ENCODE data around the gene GALNT10. TPM values are rescaled to one million over a fixed set of nuclear protein-coding genes. Genes with fewer than 3 reads are reported as not detected.

Gene GALNT10
- polyA plus RNA-seq, 2 donors: 1.4 to 1.9 TPM

DNA sequence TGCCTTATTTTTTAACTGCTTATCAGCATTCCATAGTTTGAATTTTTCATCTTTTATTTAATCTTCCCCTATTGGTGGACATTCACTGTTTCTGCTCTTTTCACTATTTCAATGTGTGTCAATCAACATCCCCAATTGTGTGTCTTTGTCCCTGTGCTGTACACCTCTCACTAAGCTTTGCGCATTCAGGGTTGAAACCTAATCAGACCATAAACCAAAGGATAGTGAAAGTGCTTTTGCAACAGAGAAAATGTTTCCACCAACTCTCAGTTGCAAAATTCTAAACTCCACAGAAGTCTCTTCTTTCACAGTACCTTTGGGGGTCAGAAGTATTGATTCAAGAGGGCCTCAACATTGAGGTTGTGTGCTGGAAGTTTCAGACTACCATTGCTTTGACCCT lies 128.2 kb downstream of the GALNT10 start:
- no peaks in the 10 kb centered on the region for H3K4me1 ChIP-seq (ENCODE audit: control insufficient read depth in 2 of 2, insufficient read depth in 2 of 2, low read length in 1 of 2)
- no peak overlapping the region for H3K27ac ChIP-seq (ENCODE audit: low read depth in 2 of 2, low read length in 1 of 2)
- no peaks in the 10 kb centered on the region for H3K27me3 ChIP-seq (ENCODE audit: control insufficient read depth in 1 of 2, insufficient read depth in 2 of 2, low read length in 2 of 2)
- H3K9me3 ChIP-seq (ENCODE audit: control insufficient read depth in 2 of 2, insufficient read depth in 1 of 2, low read depth in 1 of 2, low read length in 1 of 2): no peaks in the 10 kb centered on the region
- WGBS, 2 donors: 97 to 99% methylated on average over 1 of the region's 1 CpG
- H3K36me3 ChIP-seq (ENCODE audit: control insufficient read depth in 2 of 2, insufficient read depth in 2 of 2, low read length in 1 of 2): no peaks in the 10 kb centered on the region
- no peak overlapping the region for H3K4me3 ChIP-seq (ENCODE audit: low read depth in 1 of 2, low read length in 2 of 2)

DNA sequence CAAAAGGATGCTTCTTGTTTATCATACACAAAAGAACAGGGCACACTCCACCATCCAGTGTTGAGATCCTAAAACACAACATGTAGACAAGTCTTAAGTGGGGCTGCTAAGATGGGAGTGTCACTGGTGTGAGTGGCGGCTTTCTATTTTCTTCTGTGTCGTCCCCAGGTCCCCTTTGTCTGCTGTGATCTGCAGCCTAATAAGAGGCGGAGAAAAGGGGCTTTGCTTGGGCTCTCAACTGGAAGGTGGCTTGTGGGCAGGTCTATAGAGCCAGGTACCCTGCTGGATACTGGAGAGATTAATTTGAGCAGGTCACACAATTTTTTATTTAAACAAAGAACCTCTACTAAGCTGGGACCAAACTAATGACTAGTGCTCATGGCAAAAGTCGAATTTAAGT lies 129.2 kb downstream of the GALNT10 start:
- Histone ChIP-seq H3K4me3 (ENCODE audit: low read depth in 1 of 2, low read length in 2 of 2) (no peak overlapping the region), H3K9me3 (ENCODE audit: control insufficient read depth in 2 of 2, insufficient read depth in 1 of 2, low read depth in 1 of 2, low read length in 1 of 2) (no peaks in the 10 kb centered on the region), H3K4me1 (ENCODE audit: control insufficient read depth in 2 of 2, insufficient read depth in 2 of 2, low read length in 1 of 2) (no peaks in the 10 kb centered on the region), H3K27ac (ENCODE audit: low read depth in 2 of 2, low read length in 1 of 2) (no peak overlapping the region), H3K27me3 (ENCODE audit: control insufficient read depth in 1 of 2, insufficient read depth in 2 of 2, low read length in 2 of 2) (no peaks in the 10 kb centered on the region), H3K36me3 (ENCODE audit: control insufficient read depth in 2 of 2, insufficient read depth in 2 of 2, low read length in 1 of 2) (no peaks in the 10 kb centered on the region)
- 73 to 86% methylated on average over 4 of the region's 4 CpGs for WGBS, 2 donors

DNA sequence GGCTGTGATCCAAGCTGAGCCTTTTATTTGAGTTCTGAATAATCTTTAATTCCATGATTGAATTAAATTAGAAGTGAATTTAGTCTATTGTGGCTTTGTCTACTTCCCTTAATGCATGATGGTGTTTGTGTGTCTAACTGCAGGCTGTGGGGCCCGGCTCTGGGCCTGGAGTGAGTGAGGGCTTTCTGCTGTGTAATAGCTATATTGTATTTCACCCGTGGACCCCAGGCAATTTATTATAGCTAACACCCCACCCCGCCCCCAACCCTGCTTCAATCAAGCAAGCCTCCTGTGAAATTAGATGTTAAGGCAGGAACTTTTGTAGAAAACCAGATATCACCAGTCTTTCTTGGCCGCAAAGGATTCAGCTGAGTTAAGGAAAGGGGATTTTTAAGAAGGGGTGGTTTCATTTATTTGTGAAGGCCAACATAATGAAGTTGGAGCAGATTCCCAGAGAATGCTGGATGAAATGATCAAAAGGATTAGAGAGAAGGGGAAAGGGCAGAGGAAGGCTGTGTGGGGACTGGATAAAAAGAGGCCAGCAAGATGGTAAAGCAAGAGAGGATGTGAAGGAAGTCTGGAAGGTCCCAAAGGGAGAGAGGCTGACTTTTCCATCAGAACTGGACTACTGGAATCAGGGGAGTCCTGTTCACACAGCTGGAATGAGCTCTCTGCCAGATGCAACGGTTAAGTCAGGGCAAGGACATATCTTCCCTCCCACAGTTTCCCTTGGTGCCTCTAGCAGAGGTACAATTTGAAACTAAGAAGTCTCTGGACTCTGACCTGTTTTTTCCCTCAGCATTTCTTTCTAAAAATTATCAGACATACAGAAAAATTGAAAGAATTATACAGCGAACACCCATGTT lies 129.9 kb downstream of the GALNT10 start:
- WGBS, 2 donors: 63 to 69% methylated on average over 6 of the region's 6 CpGs
- H3K4me3 ChIP-seq (ENCODE audit: low read depth in 1 of 2, low read length in 2 of 2): no peak overlapping the region
- no peaks in the 10 kb centered on the region for H3K9me3 ChIP-seq (ENCODE audit: control insufficient read depth in 2 of 2, insufficient read depth in 1 of 2, low read depth in 1 of 2, low read length in 1 of 2)
- H3K27me3 ChIP-seq (ENCODE audit: control insufficient read depth in 1 of 2, insufficient read depth in 2 of 2, low read length in 2 of 2): no peaks in the 10 kb centered on the region
- H3K27ac ChIP-seq (ENCODE audit: low read depth in 2 of 2, low read length in 1 of 2): no peak overlapping the region
- no peaks in the 10 kb centered on the region for H3K36me3 ChIP-seq (ENCODE audit: control insufficient read depth in 2 of 2, insufficient read depth in 2 of 2, low read length in 1 of 2)
- H3K4me1 ChIP-seq (ENCODE audit: control insufficient read depth in 2 of 2, insufficient read depth in 2 of 2, low read length in 1 of 2): no peaks in the 10 kb centered on the region

DNA sequence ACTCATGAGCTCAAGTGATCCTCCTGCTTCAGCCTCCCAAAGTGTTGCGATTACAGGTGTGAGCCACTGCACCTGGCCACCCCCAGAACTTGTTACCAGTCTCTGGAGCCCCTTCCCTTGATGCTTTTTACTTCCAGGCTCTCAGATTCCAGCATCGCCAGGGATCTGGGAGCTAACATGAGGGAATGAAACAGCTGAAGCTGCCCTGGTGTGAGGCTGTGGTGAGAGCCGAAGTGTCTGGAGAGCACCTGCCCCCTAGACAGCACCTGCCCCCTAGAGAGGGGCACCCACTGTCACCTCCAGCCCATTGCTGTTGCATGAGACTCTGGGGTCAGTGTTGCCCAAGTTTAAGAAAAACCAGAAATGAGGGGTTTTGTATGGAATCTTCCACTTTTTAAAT lies 131.0 kb downstream of the GALNT10 start:
- 79 to 100% methylated on average over 3 of the region's 3 CpGs for WGBS, 2 donors
- H3K27ac ChIP-seq (ENCODE audit: low read depth in 2 of 2, low read length in 1 of 2): no peak overlapping the region

DNA sequence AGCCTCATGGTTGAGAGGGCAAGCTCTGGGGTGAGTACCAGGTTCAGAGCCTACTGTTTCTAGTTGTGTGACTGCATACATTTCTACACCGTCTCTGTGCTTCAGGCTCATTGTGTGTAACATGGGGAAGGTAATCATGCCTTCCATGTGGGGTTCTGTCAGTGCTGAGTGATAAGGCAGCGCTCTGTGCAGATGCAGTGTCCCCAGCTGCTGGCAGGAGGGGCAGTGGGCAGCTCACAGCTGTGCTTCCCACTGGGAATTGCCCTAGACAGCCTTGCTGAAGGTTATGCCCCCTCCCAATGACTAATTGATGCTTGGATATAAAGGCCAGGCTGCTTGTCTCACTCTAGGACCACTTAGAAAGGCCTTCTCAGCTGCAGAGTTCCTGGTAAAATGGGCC lies 133.5 kb downstream of the GALNT10 start:
- H3K4me3 ChIP-seq (ENCODE audit: low read depth in 1 of 2, low read length in 2 of 2): no peak overlapping the region
- no peaks in the 10 kb centered on the region for H3K36me3 ChIP-seq (ENCODE audit: control insufficient read depth in 2 of 2, insufficient read depth in 2 of 2, low read length in 1 of 2)
- H3K4me1 ChIP-seq (ENCODE audit: control insufficient read depth in 2 of 2, insufficient read depth in 2 of 2, low read length in 1 of 2): no peaks in the 10 kb centered on the region
- no peaks in the 10 kb centered on the region for H3K9me3 ChIP-seq (ENCODE audit: control insufficient read depth in 2 of 2, insufficient read depth in 1 of 2, low read depth in 1 of 2, low read length in 1 of 2)
- H3K27me3 ChIP-seq (ENCODE audit: control insufficient read depth in 1 of 2, insufficient read depth in 2 of 2, low read length in 2 of 2): no peaks in the 10 kb centered on the region
- H3K27ac ChIP-seq (ENCODE audit: low read depth in 2 of 2, low read length in 1 of 2): no peak overlapping the region
- 84 to 97% methylated on average over 2 of the region's 2 CpGs for WGBS, 2 donors

More for the DNA sequence above, 131.0 kb downstream of the GALNT10 start:
- Histone ChIP-seq H3K27me3 (ENCODE audit: control insufficient read depth in 1 of 2, insufficient read depth in 2 of 2, low read length in 2 of 2) (no peaks in the 10 kb centered on the region), H3K4me1 (ENCODE audit: control insufficient read depth in 2 of 2, insufficient read depth in 2 of 2, low read length in 1 of 2) (no peaks in the 10 kb centered on the region), H3K36me3 (ENCODE audit: control insufficient read depth in 2 of 2, insufficient read depth in 2 of 2, low read length in 1 of 2) (no peaks in the 10 kb centered on the region), H3K9me3 (ENCODE audit: control insufficient read depth in 2 of 2, insufficient read depth in 1 of 2, low read depth in 1 of 2, low read length in 1 of 2) (no peaks in the 10 kb centered on the region), H3K4me3 (ENCODE audit: low read depth in 1 of 2, low read length in 2 of 2) (no peak overlapping the region)

DNA sequence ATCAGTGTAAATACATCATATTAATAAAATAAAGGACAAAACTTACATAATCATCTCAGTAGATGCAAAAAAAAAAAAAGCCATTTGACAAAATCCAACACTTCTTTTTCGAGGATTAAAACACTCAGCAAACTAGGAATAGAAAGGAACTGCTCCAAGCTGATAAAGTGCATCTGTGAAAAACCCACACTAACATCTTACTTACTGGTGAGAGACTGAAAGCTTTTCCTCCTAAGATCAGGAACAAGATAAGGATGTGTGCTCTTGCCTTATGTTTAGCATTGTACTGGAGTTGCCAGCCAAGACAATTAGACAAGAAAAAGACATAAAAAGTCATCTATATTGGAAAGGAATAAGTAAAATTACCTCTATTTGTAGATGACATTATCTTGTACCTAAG lies 135.0 kb downstream of the GALNT10 start:
- no peaks in the 10 kb centered on the region for H3K36me3 ChIP-seq (ENCODE audit: control insufficient read depth in 2 of 2, insufficient read depth in 2 of 2, low read length in 1 of 2)
- 83 to 85% methylated on average over 1 of the region's 1 CpG for WGBS, 2 donors
- no peaks in the 10 kb centered on the region for H3K9me3 ChIP-seq (ENCODE audit: control insufficient read depth in 2 of 2, insufficient read depth in 1 of 2, low read depth in 1 of 2, low read length in 1 of 2)

DNA sequence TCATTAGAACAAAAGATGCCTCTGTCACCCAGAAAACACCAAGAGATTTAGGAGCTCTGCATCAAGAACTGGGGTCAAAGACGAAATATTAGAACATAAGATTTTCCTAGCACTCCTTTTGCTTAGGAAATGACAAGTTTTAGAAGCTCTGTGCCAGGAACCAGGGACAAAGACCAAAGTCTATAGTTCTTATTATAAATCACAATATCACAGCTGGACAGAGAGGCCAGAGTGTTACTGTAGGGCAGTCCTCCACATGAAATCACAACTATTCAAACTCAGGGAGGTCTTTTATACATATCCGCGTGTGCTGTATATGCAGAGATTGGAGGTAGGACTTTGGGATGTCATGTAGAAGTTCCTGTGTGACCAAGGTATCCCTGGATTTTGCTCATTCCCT lies 138.5 kb downstream of the GALNT10 start:
- H3K4me1 ChIP-seq (ENCODE audit: control insufficient read depth in 2 of 2, insufficient read depth in 2 of 2, low read length in 1 of 2): no peaks in the 10 kb centered on the region
- no peak overlapping the region for H3K4me3 ChIP-seq (ENCODE audit: low read depth in 1 of 2, low read length in 2 of 2)
- WGBS, 2 donors: 88 to 98% methylated on average over 3 of the region's 3 CpGs

More for the DNA sequence above, 135.0 kb downstream of the GALNT10 start:
- no peak overlapping the region for H3K4me3 ChIP-seq (ENCODE audit: low read depth in 1 of 2, low read length in 2 of 2)
- no peak overlapping the region for H3K27ac ChIP-seq (ENCODE audit: low read depth in 2 of 2, low read length in 1 of 2)
- H3K4me1 ChIP-seq (ENCODE audit: control insufficient read depth in 2 of 2, insufficient read depth in 2 of 2, low read length in 1 of 2): no peaks in the 10 kb centered on the region
- no peaks in the 10 kb centered on the region for H3K27me3 ChIP-seq (ENCODE audit: control insufficient read depth in 1 of 2, insufficient read depth in 2 of 2, low read length in 2 of 2)

DNA sequence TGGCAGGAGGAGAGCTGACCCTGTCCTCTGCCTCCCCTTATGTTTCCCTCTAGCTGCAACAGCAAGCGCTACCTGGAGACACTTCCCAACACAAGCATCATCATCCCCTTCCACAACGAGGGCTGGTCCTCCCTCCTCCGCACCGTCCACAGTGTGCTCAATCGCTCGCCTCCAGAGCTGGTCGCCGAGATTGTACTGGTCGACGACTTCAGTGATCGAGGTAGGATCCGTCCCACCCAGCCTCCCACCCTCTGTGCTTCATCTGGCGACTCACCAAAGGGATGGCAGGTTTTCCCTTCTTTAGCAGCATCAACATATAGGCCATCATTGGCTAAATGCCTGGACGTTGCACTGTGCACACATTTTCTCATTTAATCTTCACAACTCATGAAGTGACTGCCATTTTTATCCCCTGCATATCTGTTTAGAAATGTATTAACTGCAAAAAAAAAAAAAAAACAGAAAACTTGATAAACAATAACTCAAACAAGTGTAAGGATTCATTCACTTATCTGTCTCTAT lies 139.0 kb downstream of the GALNT10 start:
- Histone ChIP-seq H3K4me3 (ENCODE audit: low read depth in 1 of 2, low read length in 2 of 2) (no peak overlapping the region), H3K27ac (ENCODE audit: low read depth in 2 of 2, low read length in 1 of 2) (no peak overlapping the region), H3K27me3 (ENCODE audit: control insufficient read depth in 1 of 2, insufficient read depth in 2 of 2, low read length in 2 of 2) (no peaks in the 10 kb centered on the region), H3K9me3 (ENCODE audit: control insufficient read depth in 2 of 2, insufficient read depth in 1 of 2, low read depth in 1 of 2, low read length in 1 of 2) (no peaks in the 10 kb centered on the region), H3K36me3 (ENCODE audit: control insufficient read depth in 2 of 2, insufficient read depth in 2 of 2, low read length in 1 of 2) (peaks cover 7 to 8% of the 10 kb centered on the region in 2 donors), H3K4me1 (ENCODE audit: control insufficient read depth in 2 of 2, insufficient read depth in 2 of 2, low read length in 1 of 2) (no peaks in the 10 kb centered on the region)
- WGBS, 2 donors: 95% methylated on average over 14 of the region's 14 CpGs

More for the DNA sequence above, 138.5 kb downstream of the GALNT10 start:
- H3K36me3 ChIP-seq (ENCODE audit: control insufficient read depth in 2 of 2, insufficient read depth in 2 of 2, low read length in 1 of 2): peaks cover 7 to 8% of the 10 kb centered on the region in 2 donors
- no peak overlapping the region for H3K27ac ChIP-seq (ENCODE audit: low read depth in 2 of 2, low read length in 1 of 2)
- H3K27me3 ChIP-seq (ENCODE audit: control insufficient read depth in 1 of 2, insufficient read depth in 2 of 2, low read length in 2 of 2): no peaks in the 10 kb centered on the region
- no peaks in the 10 kb centered on the region for H3K9me3 ChIP-seq (ENCODE audit: control insufficient read depth in 2 of 2, insufficient read depth in 1 of 2, low read depth in 1 of 2, low read length in 1 of 2)

DNA sequence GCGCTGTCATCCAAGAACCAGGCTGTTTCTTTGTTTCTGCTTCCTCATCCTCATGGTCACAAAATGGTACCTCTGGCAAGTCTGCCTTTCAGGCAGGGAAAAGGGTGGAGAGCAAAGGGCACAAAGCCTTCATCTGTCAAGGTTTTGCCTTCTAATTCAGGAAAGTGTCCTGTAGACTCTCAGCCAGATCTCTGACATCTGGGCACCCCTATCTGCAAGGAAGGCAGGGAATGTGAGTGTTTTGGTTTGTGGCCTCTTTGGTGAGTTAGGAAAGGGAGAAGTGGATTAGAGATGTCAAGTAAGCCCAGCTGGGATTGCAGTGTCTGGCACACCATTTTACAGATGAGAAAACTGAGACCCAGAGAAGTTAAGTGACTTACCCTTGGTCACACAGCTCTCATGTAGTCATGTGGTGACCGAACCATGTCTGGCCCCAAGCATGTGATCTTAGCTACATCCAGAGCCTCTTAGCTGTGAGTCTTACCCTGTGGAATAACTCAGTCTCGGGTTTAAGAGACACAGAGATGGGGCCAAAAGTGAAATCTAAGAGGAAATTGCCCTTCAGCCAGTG lies 139.6 kb downstream of the GALNT10 start:
- Histone ChIP-seq H3K4me3 (ENCODE audit: low read depth in 1 of 2, low read length in 2 of 2) (no peak overlapping the region), H3K27ac (ENCODE audit: low read depth in 2 of 2, low read length in 1 of 2) (no peak overlapping the region), H3K27me3 (ENCODE audit: control insufficient read depth in 1 of 2, insufficient read depth in 2 of 2, low read length in 2 of 2) (no peaks in the 10 kb centered on the region), H3K4me1 (ENCODE audit: control insufficient read depth in 2 of 2, insufficient read depth in 2 of 2, low read length in 1 of 2) (no peaks in the 10 kb centered on the region), H3K9me3 (ENCODE audit: control insufficient read depth in 2 of 2, insufficient read depth in 1 of 2, low read depth in 1 of 2, low read length in 1 of 2) (no peaks in the 10 kb centered on the region), H3K36me3 (ENCODE audit: control insufficient read depth in 2 of 2, insufficient read depth in 2 of 2, low read length in 1 of 2) (peaks cover 7 to 8% of the 10 kb centered on the region in 2 donors)
- 90 to 91% methylated on average over 3 of the region's 3 CpGs for WGBS, 2 donors

All from esophagus (tissue), 2 donors.